Measurements from ENCODE around the gene KIAA1958.

GRCh38 chr9:112601636-112602035, 115.0 kb downstream of the KIAA1958 start:
- no peak for TF ChIP-seq CTCF (IDR thresholded peaks at IDR 0.05)
- TF ChIP-seq POLR2A (IDR thresholded peaks at IDR 0.05), result no peak
- TF ChIP-seq POLR2AphosphoS5 (IDR thresholded peaks at IDR 0.05), result no peak
